Gastrocnemius medialis (tissue), 4 donors: Measurements from ENCODE around the gene DNAL4.

Source experiments
- CTCF ChIP-seq, 5 experiments: fragments of 450-650 bp in 3 of 5; fragments of 200-600 bp in 2 of 5; sonication (generic) in 2 of 5; IDR thresholded peaks in 4 of 5; conservative IDR thresholded peaks in 1 of 5; 1 replicate in 4 of 5; 2 replicates in 1 of 5; pipeline ENCODE4 v1.5.1; 2016 to 2019; ENCODE audit warnings: antibody characterized with exemption in 5 of 5, mild to moderate bottlenecking in 3 of 5, moderate library complexity in 3 of 5
- POLR2A ChIP-seq, 2 donors: fragments of 450-650 bp; IDR thresholded peaks; one replicate each; pipeline ENCODE4 v1.6.1; 2017; ENCODE audit warnings: antibody characterized with exemption in 2 of 2, mild to moderate bottlenecking in 2 of 2, moderate library complexity in 2 of 2

DNA sequence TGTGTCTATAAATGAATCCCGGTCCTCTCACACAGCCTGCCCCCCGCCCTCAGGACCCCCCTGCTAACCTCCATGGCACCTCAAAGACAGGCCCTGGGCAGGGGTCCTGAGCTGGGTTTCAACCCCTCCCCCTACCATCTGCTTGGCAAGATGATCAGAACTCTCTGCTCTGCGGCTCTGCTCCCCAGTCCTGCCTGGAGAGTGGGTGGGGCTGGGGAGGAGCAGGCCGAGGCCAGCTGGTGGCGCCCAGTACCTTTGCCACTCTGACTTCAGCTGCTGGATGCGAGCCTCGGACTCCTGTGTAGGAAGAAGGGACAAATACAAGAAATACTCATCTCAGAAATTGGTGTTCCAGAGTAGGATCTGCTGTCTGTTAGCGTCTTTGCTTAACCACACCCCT is 53.2 kb downstream of the DNAL4 start:
- TF ChIP-seq CTCF (IDR thresholded peaks at IDR 0.05 in 4 of 5, conservative IDR thresholded peaks at IDR 0.05 in 1 of 5) (no peak), POLR2A (IDR thresholded peaks at IDR 0.05) (no peak)
